Measurements from ENCODE around the gene TSPEAR.

The TSPEAR gene

GRCh38 chr21:44466996-44467858 is 244.1 kb downstream of the TSPEAR start:
- no peak for DNase-seq (ENCODE audit: low read depth, low spot score)

DNA sequence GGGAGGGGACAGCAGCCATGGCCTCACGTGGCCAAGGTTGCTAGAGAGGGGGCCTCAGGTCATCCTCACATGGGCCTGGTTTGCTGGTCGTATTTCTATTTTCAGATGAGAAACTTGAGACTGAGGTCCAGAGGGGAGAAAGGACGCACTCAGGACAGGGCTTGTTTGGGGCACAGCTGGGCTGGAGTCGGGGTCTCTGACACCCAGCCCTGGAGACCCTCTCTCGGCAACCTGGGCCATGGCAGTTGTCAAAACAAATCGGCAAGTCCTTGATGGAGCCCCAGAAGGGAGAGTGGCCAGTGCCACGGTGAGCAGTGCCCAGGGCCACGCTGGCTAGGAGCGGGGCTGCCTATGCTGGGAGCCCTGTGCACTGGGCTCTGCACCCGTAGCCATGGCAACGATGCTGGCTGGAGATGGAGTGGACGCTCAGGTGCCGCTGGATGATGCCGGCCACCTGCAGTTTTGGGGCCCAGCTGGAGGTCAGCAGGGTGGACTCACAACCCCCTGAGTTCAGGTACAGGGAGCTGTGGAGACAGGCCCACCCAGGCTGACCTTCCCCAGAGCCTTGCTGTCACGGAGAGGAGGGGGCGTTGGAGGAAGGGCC is 244.9 kb downstream of the TSPEAR start:
- DNase-seq (ENCODE audit: low read depth, low spot score), result no peak

DNA sequence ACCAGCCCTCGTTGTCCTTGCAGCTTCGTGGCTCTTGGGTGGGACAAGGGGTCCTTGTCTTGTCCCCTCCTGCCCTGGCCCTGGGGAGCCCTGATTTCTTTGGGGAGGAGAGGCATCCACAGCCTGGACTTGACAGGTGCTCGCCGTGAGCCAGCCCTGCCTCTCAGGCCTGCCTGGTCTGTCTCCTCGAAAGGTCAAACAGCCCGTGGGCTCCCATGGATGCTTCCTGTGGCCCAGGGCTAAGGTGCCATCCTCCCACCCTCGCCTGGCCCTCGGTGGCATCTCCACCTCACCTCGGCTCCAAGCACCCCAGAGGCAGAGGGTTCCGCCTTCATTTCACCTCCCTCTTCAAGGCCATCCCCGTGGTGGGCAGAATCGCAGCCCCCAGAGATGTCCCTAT is 247.0 kb downstream of the TSPEAR start:
- DNase-seq (ENCODE audit: low read depth, low spot score), result no peak

GRCh38 chr21:44463724-44464123 is 247.6 kb downstream of the TSPEAR start:
- DNase-seq (ENCODE audit: low read depth, low spot score), result no peak

DNA sequence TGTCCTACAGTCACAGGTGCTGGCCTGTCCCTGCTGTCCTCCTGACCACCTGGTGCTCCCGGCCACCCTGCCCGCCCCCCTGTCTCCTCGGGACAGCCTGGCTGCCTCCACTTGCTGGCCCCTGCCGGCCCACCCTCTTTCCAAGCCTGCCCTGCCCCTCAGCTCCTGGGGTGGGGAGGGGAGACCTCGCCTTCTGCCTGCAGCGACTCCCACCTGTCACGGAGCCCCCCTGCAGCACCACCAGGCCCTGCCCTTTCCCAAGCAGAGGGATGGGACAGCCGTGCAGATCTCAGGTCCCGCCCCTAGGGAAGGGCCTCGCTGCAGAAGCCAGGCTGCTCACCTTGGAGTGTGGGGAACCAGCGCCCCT is 248.6 kb downstream of the TSPEAR start:
- no peak for DNase-seq (ENCODE audit: low read depth, low spot score)

DNA sequence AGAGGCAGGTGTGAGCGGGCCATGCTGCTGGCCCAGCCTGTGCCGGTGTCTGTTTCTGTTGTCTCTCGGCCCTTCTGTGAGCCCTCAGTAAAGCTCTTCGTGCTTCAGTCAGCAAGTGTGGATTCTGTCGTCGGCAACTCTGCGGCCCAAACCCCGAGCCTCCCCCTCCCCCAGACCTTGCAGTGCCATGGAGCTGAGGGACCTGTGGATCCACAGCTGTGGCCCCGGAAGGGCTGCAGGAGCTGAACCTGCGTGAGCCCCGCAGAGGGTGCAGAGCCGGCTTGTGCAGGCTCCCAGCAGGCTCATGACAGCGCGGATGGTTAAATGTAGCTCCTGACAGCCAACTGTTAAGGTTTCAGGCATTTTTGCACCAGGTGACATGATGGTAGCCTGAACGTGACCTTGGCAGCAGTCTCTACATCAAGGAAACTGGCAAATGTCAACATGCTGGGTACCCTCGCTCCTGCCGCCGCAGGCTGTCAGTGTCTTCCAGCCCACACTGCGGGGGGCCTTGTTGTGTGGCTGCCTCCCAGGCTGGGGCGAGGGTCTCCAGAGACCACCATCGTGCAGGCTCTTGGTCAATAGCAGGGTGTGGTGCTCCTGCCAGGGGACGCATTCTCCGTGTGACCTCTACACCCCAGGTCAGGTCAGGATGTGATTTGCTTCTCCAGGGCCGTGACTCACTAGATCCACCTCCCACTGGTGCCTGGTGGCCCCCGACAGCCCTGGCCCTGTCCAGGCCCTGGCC is 249.1 kb downstream of the TSPEAR start:
- no peak for DNase-seq (ENCODE audit: low read depth, low spot score)

DNA sequence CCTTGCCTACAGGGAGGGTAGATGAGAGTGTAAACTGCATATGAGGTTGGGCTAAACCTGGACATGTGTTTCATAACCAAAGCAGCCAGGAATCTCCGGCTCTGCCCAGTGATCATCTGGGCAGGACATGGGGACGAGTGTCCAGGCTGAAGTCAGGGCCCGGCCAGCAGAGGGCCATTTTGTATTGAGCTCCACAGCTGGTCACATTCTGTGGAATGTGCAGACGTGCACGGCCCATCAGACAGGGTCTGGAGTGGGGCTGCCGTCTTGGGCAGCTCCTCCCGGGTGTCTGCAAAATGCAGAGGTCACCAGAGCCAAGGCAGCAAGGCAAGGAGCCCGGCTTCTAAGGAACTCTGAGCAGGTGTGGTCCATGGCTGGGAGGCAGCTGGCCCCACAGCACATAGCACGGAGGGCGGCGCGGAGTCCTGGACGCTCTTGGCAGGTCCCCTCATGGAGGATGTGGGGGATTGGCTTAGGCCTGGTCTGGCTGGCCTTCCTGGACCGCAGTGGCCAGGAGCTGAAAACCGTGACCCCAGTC is 249.8 kb downstream of the TSPEAR start:
- no peak for DNase-seq (ENCODE audit: low read depth, low spot score)

GRCh38 chr21:44461005-44461404 is 250.4 kb downstream of the TSPEAR start:
- no peak for DNase-seq (ENCODE audit: low read depth, low spot score)

GRCh38 chr21:44460441-44460755 is 251.0 kb downstream of the TSPEAR start:
- DNase-seq (ENCODE audit: low read depth, low spot score), result no peak

DNA sequence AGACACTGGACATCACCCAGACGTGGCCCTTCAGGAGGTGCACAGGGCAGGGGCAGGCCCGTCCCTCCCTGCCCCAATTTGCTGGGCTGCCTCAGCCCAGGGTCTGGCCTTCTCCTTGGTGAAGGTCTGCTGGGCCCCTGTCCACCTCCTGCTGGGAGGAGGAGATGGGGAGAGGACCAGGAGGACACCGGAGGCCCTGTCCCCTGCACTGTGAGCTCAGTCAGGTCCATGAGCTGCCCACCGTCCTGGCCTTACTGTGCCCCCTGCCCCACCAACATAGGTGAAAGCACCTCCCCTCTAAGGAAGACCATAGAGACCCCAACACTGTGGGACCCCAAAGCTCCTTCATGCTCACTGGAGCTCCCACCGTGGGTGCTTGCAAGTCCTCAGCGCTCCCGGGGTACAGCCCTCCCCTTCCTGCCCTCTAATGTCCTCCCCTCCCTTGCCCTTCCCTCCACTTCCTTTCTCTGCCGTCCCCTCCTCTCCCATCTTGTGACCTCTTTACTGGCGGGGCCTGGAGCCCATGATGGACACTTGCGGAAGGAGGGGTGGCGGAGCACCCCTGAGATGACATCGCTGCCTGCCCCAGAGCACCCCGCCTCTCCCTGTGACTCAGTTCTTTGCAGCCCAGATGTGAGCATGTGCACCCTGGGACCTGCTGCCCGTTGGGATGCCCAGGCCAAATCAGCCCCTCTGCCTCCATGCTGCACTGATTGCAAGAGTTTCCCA is 251.5 kb downstream of the TSPEAR start:
- DNase-seq (ENCODE audit: low read depth, low spot score), result no peak

GRCh38 chr21:44458971-44459711 is 252.2 kb downstream of the TSPEAR start:
- DNase-seq (ENCODE audit: low read depth, low spot score), result no peak

DNA sequence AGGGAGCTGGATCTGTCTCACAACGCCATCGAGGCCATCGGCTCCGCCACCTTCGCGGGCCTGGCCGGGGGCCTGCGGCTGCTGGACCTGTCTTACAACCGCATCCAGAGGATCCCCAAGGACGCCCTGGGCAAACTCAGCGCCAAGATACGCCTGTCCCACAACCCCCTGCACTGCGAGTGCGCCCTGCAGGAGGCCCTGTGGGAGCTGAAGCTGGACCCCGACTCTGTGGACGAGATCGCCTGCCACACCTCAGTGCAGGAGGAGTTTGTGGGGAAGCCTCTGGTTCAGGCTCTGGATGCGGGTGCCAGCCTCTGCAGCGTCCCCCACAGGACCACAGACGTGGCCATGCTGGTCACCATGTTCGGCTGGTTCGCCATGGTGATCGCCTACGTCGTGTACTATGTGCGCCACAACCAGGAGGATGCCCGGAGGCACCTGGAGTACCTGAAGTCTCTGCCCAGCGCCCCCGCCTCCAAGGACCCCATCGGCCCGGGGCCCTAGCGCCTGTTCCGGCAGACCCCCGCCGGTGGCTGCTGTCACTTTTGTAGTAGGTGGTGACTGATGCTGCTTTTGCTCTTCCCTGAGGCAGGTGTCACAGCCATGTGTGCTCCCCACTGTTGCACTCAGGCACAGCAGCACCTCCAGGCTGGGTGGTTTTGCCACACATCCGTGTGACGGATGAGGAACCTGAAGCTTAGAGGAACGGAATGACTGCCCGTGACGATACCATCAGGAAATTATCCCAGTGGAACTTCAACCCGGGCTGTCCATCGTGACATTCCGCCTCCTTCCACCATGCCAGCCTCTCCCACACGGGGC is 254.2 kb downstream of the TSPEAR start:
- DNase-seq (ENCODE audit: low read depth, low spot score), result no peak

- no peak for DNase-seq (ENCODE audit: low read depth, low spot score)
Measured at GRCh38 chr21:44456214-44456914, 255.0 kb downstream of the TSPEAR start.

- DNase-seq (ENCODE audit: low read depth, low spot score), result no peak
Measured at GRCh38 chr21:44455524-44456213, 255.7 kb downstream of the TSPEAR start.

DNA sequence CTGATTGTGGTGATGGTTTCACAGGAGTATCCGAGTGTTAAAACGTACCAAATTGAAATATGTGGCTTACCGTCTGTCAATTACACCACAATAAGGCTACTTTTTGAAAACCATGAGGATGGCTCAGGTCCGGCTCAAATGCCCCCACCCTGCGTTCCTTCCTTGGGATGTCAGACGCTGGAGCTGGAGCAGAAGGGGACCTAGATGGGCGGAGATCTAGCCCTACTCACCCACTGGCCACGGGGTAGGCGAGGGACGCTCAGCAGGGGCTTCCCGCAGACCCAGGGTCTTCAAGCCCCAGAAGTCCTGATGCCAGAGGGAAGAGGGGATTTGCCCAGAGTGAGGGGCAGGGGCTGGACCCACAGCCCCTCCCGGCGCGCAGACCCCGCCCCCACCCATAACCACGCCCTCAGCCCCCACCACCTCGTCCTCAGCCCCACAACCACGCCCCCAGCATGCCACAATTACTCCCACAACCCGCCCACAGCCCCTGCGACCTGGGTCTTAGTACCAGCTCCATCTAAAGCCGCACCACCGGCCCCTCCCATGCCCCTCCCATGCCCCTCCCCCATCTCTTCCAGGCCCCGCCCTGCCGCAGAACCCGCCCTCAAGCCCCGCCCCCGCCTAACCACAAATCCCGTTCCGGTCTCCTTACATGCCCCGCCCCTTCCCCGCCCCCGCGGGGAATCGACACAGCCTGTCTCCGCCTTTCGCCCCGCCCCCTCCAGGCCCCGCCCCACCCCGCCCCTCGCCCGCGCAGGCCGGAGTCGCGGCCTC is 256.4 kb downstream of the TSPEAR start, which contains the start of gene LRRC3:
Gene LRRC3 (plus strand): TSS at position 764 of the 777 bp plus-strand sequence. CDS start 1,135 bp downstream, outside the sequence.
- DNase-seq (ENCODE audit: low read depth, low spot score), result peak; percentile 65

GRCh38 chr21:44454058-44454457 is 257.3 kb downstream of the TSPEAR start:
- DNase-seq (ENCODE audit: low read depth, low spot score), result no peak

GRCh38 chr21:44453120-44453519 is 258.3 kb downstream of the TSPEAR start:
- no peak for DNase-seq (ENCODE audit: low read depth, low spot score)

DNA sequence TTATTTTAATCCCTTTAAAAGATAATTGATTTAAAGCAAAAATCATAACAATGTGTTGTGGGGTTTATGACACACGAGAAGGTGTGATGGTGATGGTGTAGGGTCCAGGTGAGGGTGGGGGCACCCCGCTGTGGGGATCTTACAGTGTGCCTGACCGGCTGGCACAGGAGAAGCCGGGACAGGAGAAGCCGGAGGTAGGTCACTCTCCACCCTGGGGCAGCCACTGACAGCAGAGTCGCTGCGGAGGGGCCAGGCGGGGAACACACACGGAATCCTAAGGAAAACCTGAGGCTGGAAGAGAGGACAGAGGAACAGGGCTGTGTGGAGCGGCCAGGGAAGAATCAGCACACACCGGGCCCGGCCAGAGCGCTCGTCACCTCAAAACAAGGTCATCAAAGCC is 260.4 kb downstream of the TSPEAR start:
- DNase-seq (ENCODE audit: low read depth, low spot score), result no peak
